Retinal pigment epithelial cell (primary cell): ENCODE results near the gene CASS4.

Experiments
- DNase-seq: peaks from one replicate; pipeline ENCODE4 v3.0.0-alpha.2; 2010; ENCODE audit warnings: low read depth
- H3K4me3 ChIP-seq: 2 replicates; pipeline ENCODE4 v1.5.1; 2011; ENCODE audit warnings: mild to moderate bottlenecking, low read length, control low read depth, moderate library complexity
- CTCF ChIP-seq: conservative IDR thresholded peaks from 2 replicates; pipeline ENCODE4 v1.5.1; 2011; ENCODE audit warnings: low read depth, low read length, control low read depth, inconsistent platforms

The CASS4 gene

GRCh38 chr20:56417402-56417801 is 5.3 kb downstream of the CASS4 start:
- no peak for DNase-seq
- no peak overlapping the region for H3K4me3 ChIP-seq
- TF ChIP-seq CTCF, result no peak

DNA sequence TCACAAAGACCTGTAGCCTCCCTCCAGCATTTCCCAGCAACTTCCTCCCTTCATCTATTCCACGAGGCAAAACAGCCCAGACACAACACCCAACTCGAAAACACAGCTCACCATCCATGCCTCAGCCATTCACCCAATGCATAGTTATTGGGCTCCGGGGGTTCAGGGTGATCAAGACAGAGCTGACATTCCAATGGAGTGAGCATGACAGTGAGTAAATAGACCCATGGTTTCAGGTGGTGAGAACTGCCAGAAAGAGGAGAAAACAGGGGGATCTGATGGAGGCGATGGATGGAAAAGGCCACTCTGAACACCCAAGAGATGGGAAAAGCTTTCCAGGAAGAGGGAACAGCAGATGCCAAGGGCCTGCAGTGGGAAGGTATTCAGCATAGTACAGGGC is 5.9 kb downstream of the CASS4 start:
- no peak for TF ChIP-seq CTCF
- H3K4me3 ChIP-seq, result no peak overlapping the region
- DNase-seq, result no peak

DNA sequence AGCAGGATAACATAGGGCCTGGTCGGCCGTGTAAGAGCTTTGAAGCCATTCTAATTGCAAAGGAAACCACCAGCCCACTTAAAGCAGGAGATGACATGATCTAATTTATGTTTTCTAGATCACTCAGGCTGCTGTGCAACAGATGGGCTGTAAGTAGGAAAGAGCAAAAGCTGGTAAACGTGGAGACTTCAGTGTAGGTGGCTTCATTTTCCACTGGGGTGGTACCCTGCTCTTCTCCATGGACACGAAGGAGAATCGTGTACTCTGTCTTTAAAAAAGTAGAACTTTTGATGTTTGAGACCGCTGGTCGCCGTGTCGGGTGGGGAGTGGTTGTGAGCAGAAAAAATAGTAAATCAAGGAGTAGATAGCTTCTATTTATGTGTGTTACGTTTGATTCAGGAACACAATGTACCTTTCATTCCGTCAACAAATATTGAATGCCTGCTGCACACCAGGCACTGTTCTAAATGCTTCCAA is 6.4 kb downstream of the CASS4 start:
- TF ChIP-seq CTCF, result no peak
- H3K4me3 ChIP-seq, result no peak overlapping the region
- no peak for DNase-seq

DNA sequence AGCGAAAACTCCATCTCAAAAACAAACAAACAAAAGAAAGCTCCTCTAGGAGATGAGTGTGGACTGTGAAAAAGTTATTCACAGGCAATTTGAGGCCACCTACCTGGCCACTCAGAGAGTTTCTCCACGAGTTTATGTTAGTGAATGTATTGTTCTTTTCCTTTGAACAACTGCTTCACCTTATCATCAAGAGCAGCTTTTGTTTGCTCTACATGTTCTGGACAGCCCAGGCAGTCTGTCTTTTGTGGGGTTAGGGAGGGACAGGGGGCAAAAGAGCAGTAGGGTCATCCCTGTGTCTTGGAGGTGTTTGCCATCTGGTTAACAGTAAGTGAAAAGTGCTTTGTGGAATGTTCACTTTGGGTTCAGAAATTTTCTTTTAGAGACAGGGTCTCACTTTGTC is 8.0 kb downstream of the CASS4 start:
- TF ChIP-seq CTCF, result no peak
- no peak overlapping the region for H3K4me3 ChIP-seq
- DNase-seq, result no peak

DNA sequence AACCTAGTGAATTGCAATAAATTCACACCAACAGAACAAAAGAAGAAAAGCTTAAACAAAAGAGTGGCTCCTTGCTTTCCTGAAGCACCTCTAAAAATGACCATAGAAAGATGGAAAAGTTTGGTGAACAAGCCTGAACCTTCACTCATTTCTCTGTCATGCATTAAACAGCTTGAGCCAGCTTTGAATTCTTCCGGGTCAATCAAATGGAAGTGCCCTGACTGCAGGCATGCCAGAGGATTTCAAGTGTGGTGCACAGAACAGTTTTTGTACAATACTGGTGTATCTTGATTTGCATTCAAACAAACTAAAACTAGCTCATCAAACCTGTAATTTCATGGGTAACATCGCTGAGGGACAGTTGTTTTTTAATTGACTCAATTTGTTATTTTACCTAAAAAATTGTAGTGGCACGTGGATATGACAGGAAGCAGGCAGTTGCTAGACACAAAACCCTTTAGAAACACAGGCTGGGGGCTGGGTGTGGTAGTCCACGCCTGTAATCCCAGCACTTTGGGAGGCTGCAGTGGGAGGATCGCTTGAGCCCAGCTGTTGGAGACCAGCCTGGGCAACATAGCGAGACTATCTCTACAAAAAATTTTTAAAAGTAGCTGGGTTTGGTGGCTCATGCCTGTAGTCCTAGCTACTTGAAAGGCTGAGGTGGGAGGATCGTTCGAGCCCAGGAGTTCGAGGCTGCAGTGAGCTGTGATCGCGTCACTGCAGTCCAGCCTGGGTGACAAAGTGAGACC is 9.1 kb downstream of the CASS4 start:
- no peak for DNase-seq
- no peak for TF ChIP-seq CTCF
- no peak overlapping the region for H3K4me3 ChIP-seq

- no peak overlapping the region for H3K4me3 ChIP-seq
- TF ChIP-seq CTCF, result peak; percentile 24
- peak; percentile 19 for DNase-seq
These were observed 10.2 kb downstream of the CASS4 start for GRCh38 chr20:56422076-56422823.

GRCh38 chr20:56422824-56423189 is 10.7 kb downstream of the CASS4 start:
- H3K4me3 ChIP-seq, result no peak overlapping the region
- TF ChIP-seq CTCF, result no peak
- no peak for DNase-seq
